A673 (cell line): Measurements from ENCODE around the gene RARRES2.

Source experiments
- EZH2 ChIP-seq: fragments of 200-600 bp; sonication (generic); IDR thresholded peaks from 2 replicates; pipeline ENCODE4 v1.6.1; 2017; ENCODE audit warnings: borderline replicate concordance, low read depth, mild to moderate bottlenecking, mixed read lengths, antibody characterized with exemption, low read length; ENCODE audit not compliant: poor library complexity, severe bottlenecking
- TF ChIP-seq, protein P1 (sequence below): fragments of 300-800, 200-600 bp; sonication (generic); conservative IDR thresholded peaks from 2 replicates; pipeline ENCODE4 v1.5.1; 2017; ENCODE audit warnings: low read depth, mild to moderate bottlenecking, antibody characterized with exemption, low read length, moderate library complexity, mixed read lengths

DNA sequence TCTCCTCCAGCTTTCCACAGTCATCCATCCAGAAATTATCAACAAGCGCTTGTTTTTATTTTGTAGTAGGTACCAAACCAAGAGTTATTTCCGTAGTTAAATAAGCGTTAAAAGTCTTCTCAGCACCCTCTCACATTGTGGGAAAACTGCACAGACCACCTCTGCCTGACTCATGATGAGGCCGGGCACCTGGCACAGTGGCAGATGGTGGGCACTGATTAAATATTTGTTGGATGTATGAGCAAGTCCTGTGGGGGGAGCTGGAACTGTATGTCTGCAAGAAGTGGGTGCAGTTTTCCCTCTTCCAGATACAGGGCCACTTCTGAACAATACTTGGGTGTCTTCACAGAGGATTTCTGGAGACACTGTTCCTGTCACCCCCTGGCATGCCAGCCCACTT lies 21.9 kb upstream of the RARRES2 start:
- TF ChIP-seq, protein P1, sequence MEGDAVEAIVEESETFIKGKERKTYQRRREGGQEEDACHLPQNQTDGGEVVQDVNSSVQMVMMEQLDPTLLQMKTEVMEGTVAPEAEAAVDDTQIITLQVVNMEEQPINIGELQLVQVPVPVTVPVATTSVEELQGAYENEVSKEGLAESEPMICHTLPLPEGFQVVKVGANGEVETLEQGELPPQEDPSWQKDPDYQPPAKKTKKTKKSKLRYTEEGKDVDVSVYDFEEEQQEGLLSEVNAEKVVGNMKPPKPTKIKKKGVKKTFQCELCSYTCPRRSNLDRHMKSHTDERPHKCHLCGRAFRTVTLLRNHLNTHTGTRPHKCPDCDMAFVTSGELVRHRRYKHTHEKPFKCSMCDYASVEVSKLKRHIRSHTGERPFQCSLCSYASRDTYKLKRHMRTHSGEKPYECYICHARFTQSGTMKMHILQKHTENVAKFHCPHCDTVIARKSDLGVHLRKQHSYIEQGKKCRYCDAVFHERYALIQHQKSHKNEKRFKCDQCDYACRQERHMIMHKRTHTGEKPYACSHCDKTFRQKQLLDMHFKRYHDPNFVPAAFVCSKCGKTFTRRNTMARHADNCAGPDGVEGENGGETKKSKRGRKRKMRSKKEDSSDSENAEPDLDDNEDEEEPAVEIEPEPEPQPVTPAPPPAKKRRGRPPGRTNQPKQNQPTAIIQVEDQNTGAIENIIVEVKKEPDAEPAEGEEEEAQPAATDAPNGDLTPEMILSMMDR: no peak
- no peak for TF ChIP-seq EZH2
